ENCODE data around the gene CD40LG.

The CD40LG gene

GRCh38 chrX:136647677-136648360, at the start of gene CD40LG:
CD40LG (plus strand) TSS chrX:136648158; CDS start chrX:136648249, 91 bp downstream.
- DNase-seq (ENCODE audit: low read depth in 2 of 2) = no peak

- no peak for DNase-seq (ENCODE audit: low read depth in 2 of 2)
Observed at GRCh38 chrX:136598631-136599030, 49.3 kb upstream of the CD40LG start.

DNA sequence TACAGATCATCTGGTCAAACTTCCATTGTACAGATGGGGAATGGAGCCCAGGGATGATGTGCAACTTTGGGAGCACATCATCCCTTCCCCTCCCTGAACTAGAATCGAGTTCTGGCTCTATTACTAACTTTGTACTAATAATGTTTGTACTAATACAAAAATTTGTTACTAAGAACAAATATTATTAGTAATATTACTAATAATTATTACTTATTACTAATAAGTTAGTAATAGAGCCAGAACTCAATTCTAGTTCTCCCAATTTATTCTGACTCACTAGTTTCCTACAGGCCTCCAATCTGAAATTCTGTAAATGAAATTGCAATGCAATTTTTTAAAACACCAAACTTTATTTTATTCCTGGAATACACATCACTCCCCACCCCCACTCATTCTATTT, 47.9 kb upstream of the CD40LG start:
- DNase-seq (ENCODE audit: low read depth in 2 of 2) = no peak

DNA sequence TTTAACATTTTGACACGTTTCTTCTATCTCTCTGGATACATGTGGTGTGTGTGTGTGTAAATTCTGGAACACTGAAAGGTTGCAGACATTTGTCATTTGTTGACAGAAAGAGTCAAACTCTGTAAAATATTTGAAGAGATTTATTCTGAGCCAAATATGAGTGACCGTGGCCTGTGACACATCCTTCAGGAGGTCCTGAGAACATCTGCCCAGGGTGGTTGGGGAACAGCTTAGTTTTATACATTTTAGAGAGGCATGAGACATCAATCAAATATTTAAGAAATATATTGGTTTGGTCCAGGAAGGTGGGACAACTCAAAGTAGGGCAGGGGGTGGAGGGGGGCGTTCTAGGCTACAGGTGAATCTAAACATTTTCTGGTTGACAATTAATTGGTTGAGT, 40.7 kb upstream of the CD40LG start:
- no peak for DNase-seq (ENCODE audit: low read depth in 2 of 2)

DNA sequence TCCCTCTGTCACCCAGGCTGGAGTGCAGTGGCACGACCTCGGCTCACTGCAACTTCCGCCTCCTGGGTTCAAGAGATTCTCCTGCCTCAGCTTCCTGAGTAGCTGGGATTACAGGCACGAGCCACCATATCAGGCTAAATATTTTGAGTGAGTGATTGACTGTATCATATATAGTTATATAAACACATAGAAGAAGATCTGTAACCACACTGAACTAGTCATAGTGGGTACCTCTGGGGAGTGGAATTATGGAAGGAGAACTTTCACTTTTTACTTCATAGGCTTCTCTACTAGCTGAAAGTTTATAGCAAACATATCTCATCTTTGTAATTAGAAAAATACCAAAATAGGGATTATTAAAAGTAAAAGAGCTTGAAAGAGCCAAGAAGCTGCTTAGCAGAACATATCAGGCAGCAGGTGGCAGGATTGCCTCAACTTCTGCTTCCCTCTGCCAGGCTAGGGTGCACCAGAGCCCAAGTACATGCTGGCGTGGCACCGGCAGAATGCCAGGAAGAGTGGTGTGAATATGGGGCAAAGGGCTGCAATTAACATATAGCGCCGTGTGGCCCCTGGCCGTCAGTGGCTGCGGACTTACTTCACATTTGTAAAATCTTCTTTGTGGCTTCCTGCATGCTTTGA, 39.5 kb upstream of the CD40LG start:
- DNase-seq (ENCODE audit: low read depth in 2 of 2) = peak; percentile 19 to 41

DNA sequence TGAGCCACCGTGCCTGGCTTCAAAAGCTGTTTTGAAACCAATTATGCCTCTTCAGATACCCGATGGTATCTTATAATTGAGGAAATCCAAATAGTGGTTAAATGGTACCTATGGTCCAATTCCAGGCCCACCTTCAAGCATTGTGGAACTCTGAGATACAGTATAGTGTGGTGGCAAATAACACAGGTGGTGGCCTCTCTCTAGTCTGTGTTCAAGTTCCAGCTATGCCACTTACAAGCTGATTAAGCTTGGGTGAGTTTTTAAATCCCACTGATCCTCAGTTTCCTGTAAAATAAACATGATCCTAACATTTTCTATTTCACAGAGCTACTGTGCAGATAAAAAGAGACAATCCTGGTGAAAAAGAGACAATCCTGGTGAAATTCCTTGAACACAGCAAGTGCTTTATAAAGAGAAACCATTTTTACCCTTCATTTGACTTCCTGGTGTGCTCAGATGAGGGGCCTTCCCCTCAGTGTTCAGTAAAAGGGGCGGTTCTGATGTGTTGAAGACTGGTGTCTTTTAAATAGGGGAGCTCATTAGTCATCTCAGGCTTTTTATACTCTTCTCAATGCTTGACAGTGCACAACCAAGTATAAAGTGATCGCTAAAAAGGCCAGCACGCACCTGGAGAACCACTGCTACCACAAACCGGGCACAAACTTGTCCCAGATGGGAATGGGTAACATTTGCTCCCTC, 30.8 kb upstream of the CD40LG start:
- no peak for DNase-seq (ENCODE audit: low read depth in 2 of 2)

DNA sequence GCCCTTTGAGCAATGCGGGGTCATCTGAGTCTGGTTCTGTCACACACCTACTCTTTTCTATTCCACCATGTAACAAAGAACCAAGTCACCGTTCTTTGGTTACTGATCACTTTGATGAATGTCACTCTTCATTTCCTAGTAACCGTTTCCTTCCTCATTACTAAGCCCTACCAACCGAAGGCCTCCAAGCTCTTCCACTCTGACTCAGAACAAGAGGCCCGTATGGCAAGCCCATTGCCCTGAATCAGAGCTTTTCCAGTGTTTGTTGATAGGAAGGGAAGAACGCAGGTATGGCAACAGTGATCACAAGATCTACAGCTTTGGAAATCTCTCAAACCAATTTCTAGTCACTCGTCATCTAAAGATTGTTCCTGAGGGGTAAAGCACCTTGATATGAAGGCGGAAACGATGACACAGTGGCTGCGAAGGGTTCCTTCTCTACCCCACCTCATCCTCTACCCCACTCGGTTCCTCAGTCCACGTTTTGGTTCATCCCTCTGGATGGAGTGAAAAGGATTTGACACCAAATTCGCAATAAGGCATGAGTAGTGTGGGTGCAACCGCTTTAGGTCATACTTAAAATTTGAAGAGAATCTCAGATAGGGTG, 28.0 kb upstream of the CD40LG start:
- DNase-seq (ENCODE audit: low read depth in 2 of 2) = peak in 1 of 2 donors; percentile 40

- DNase-seq (ENCODE audit: low read depth in 2 of 2) = no peak
Observed at GRCh38 chrX:136620780-136621179, 27.2 kb upstream of the CD40LG start.

GRCh38 chrX:136622568-136622967, 25.4 kb upstream of the CD40LG start:
- no peak for DNase-seq (ENCODE audit: low read depth in 2 of 2)

- no peak for DNase-seq (ENCODE audit: low read depth in 2 of 2)
Observed at GRCh38 chrX:136623396-136623795, 24.6 kb upstream of the CD40LG start.

- no peak for DNase-seq (ENCODE audit: low read depth in 2 of 2)
Observed at GRCh38 chrX:136625246-136625645, 22.7 kb upstream of the CD40LG start.

GRCh38 chrX:136626237-136626636, 21.7 kb upstream of the CD40LG start:
- no peak for DNase-seq (ENCODE audit: low read depth in 2 of 2)

GRCh38 chrX:136626891-136627290, 21.1 kb upstream of the CD40LG start:
- no peak for DNase-seq (ENCODE audit: low read depth in 2 of 2)

- DNase-seq (ENCODE audit: low read depth in 2 of 2) = no peak
Observed at GRCh38 chrX:136627409-136627808, 20.5 kb upstream of the CD40LG start.

GRCh38 chrX:136629084-136629750, 18.7 kb upstream of the CD40LG start:
- no peak for DNase-seq (ENCODE audit: low read depth in 2 of 2)

DNA sequence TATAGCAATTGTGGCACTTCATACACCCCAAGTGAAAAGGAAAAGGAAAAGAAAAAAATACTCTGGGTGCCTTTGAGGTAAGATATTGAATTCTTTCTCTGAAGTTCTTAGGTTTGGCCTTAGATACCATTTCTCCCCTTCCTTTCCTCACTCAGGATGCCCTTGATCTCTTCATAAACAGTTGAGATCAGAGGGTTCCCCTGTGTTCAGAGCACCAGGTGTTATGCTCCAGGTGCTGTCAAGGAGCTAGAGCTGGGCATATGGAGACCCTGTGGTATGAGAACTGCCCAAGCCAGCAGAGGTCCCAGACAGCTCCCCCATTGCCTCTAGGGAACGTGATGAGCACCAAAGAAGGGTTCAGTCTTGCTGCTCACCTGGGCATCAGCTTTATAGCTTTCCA, 17.1 kb upstream of the CD40LG start:
- no peak for DNase-seq (ENCODE audit: low read depth in 2 of 2)

DNA sequence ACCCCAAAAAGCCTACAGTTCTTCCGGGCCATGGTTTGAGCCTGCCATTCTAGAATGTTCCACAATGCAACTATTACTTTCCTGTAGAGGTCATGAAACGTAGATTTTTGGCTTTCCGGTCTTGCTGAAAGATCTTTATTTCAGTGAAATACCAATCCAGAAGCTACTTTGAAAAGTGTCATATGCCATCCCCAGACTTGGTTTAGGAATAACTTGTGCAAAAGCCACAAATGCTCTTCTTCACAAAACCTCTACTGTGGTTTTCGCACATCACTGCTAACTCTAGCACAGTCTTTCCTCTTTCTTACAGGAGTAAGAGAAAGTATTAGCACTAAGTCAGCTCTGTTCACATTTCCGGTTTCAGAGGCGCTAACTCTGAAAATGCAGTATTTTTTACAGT, 12.7 kb upstream of the CD40LG start:
- DNase-seq (ENCODE audit: low read depth in 2 of 2) = no peak

- DNase-seq (ENCODE audit: low read depth in 2 of 2) = no peak
Observed at GRCh38 chrX:136636121-136636520, 11.8 kb upstream of the CD40LG start.

GRCh38 chrX:136639506-136640176, 8.3 kb upstream of the CD40LG start:
- no peak for DNase-seq (ENCODE audit: low read depth in 2 of 2)

GRCh38 chrX:136643243-136643642, 4.7 kb upstream of the CD40LG start:
- no peak for DNase-seq (ENCODE audit: low read depth in 2 of 2)

DNA sequence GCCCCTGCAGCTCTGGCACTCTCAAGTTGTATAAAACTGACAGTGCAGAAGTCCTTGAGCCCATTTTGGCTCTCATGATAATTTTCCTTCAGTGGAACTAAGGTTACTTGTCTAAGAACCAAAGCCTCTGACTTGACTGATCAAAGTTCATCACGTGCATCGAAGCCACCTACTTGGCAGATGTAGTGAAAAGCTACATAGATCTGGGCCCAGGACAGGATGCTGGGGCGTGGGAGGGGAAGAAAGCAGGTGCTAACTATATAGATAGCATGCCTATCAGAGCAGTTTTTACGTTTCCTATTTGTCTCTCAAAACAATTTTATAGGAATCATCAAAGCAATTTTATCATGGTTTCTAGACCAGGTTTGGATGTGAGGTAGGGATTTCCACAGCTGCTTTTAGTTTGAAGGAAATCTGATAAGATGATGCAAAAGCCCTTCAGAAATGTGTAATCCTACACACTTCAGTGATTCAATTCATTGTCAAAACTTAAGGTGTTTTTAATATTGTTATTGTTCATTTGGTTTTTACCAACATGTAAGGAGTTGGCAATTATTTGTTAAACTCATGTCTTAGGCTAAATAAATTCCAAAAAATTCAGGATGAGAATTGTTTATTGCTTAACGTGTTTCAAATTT, 1.2 kb upstream of the CD40LG start:
- no peak for DNase-seq (ENCODE audit: low read depth in 2 of 2)

Measured in stimulated activated CD4-positive, alpha-beta T cell treated with anti-CD3 and anti-CD28 coated beads, Interleukin-4, amount 100 ng/mL, for 48 hours (primary cell).